Sigmoid colon (tissue), 7 donors: Measurements from ENCODE around the gene ADORA2A. TPM values are rescaled to one million over a fixed set of nuclear protein-coding genes. Genes with fewer than 3 reads are reported as not detected.

Source experiments
- DNase-seq: peaks from one replicate; pipeline ENCODE4 v3.0.0-alpha.2; 2019
- H3K27ac ChIP-seq, 4 donors: fragments of 200-600 bp; sonication (generic); one replicate each; pipeline ENCODE4 v1.5.1; 2016 to 2019; ENCODE audit warnings: mild to moderate bottlenecking in 1 of 4
- H3K27me3 ChIP-seq, 3 donors: fragments of 200-600 bp; sonication (generic); one replicate each; pipeline ENCODE4 v1.5.1; 2019; ENCODE audit warnings: mild to moderate bottlenecking in 1 of 3
- H3K36me3 ChIP-seq, 4 donors: fragments of 200-600 bp; sonication (generic); one replicate each; pipeline ENCODE4 v1.5.1; 2016 to 2019
- H3K4me1 ChIP-seq, 4 donors: fragments of 200-600 bp; sonication (generic); one replicate each; pipeline ENCODE4 v1.5.1; 2017 to 2019
- H3K4me3 ChIP-seq, 4 donors: fragments of 200-600 bp; sonication (generic); one replicate each; pipeline ENCODE4 v1.5.1; 2017 to 2019; ENCODE audit warnings: mild to moderate bottlenecking in 2 of 4, moderate library complexity in 1 of 4
- H3K9me3 ChIP-seq, 4 donors: fragments of 200-600 bp in 3 of 4; sonication (generic) in 3 of 4; one replicate each; pipeline versions ENCODE4 v1.5.1 to v1.6.1; 2013 to 2019
- CTCF ChIP-seq, 4 experiments: fragments of 450-650 bp in 3 of 4; fragments of 200-600 bp in 1 of 4; IDR thresholded peaks; one replicate each; pipeline ENCODE4 v1.5.1; 2016 to 2019; ENCODE audit warnings: antibody characterized with exemption in 4 of 4, mild to moderate bottlenecking in 3 of 4, moderate library complexity in 2 of 4
- EP300 ChIP-seq, 4 donors: sonication (generic); formaldehyde crosslinking; IDR thresholded peaks; one replicate each; pipeline ENCODE4 v1.6.1; 2017; ENCODE audit warnings: antibody characterized with exemption in 4 of 4
- POLR2A ChIP-seq, 2 donors: fragments of 450-650 bp; IDR thresholded peaks; one replicate each; pipeline ENCODE4 v1.6.1; 2016; ENCODE audit warnings: antibody characterized with exemption in 2 of 2, mild to moderate bottlenecking in 2 of 2, moderate library complexity in 2 of 2
- POLR2AphosphoS5 ChIP-seq, 4 donors: sonication (generic); formaldehyde crosslinking; IDR thresholded peaks; one replicate each; pipeline ENCODE4 v1.6.1; 2017; ENCODE audit warnings: antibody characterized with exemption in 4 of 4
- WGBS, 2 donors: extraction: QIAGEN DNeasy Blood & Tissue Kit; methylation state at CpG; one replicate each; pipeline ENCODE4 v1.1.7; 2013; 5-methylcytosine and 5-hydroxymethylcytosine counted together
- intact Hi-C: fragments of 100-400 bp; cut with DNase I; formaldehyde crosslinking; loops from one replicate; pipeline ENCODE4 v1.15.1; 2023
- polyA plus RNA-seq, 3 donors: library from polyadenylated mRNA; stranded (reverse); fragments of 200-250 nt; gene quantifications; one replicate each; pipeline ENCODE4 v1.2.3, GENCODE V29; 2013
- total RNA-seq, 4 donors: library from RNA; depleted of rRNA; stranded (reverse); fragments of >200 nt; gene quantifications; one replicate each; pipeline ENCODE4 v1.1.0, GENCODE V29; 2016
- donor health status: healthy with polysubstance abuse.
- donor health status: Bipolar disorder and iron deficiency.
- donor health status: healthy.

Gene ADORA2A
- total and polyA plus RNA-seq, 7 donors, result 1.2 to 9.3 (median 3.0) TPM

- intact Hi-C loops, result no loop called here
- no peak overlapping the region for H3K27ac ChIP-seq
- DNase-seq, result no peak
- no peak for TF ChIP-seq POLR2AphosphoS5 (IDR thresholded peaks at IDR 0.05)
- TF ChIP-seq CTCF (IDR thresholded peaks at IDR 0.05), result no peak
- TF ChIP-seq EP300 (IDR thresholded peaks at IDR 0.05), result no peak
- no peak overlapping the region for H3K4me3 ChIP-seq
- H3K4me1 ChIP-seq, result peaks cover 0 to 25% (median 18%) of the 10 kb centered on the region in 4 donors
- WGBS, 2 donors, result 93 to 97% methylated on average over 4 of the region's 4 CpGs
- H3K9me3 ChIP-seq, result no peaks in the 10 kb centered on the region
- H3K27me3 ChIP-seq, result no peaks in the 10 kb centered on the region
- peaks cover 0 to 23% (median 10%) of the 10 kb centered on the region in 4 donors for H3K36me3 ChIP-seq
Measured at GRCh38 chr22:24407884-24408283, 19.5 kb upstream of the ADORA2A start.

- no peaks in the 10 kb centered on the region for H3K27me3 ChIP-seq
- H3K4me3 ChIP-seq, result no peak overlapping the region
- WGBS, 2 donors, result 87% methylated on average over 7 of the region's 7 CpGs
- DNase-seq, result no peak
- intact Hi-C loops, result no loop called here
- H3K9me3 ChIP-seq, result no peaks in the 10 kb centered on the region
- no peak for TF ChIP-seq POLR2AphosphoS5 (IDR thresholded peaks at IDR 0.05)
- TF ChIP-seq EP300 (IDR thresholded peaks at IDR 0.05), result no peak
- TF ChIP-seq CTCF (IDR thresholded peaks at IDR 0.05), result no peak
- TF ChIP-seq POLR2A (IDR thresholded peaks at IDR 0.05), result no peak
- H3K27ac ChIP-seq, result no peak overlapping the region
- peaks cover 0 to 30% (median 14%) of the 10 kb centered on the region in 4 donors for H3K36me3 ChIP-seq
- peaks cover 0 to 18% (median 10%) of the 10 kb centered on the region in 4 donors for H3K4me1 ChIP-seq
Measured at GRCh38 chr22:24408630-24409029, 18.8 kb upstream of the ADORA2A start.

GRCh38 chr22:24409707-24410106 lies 17.7 kb upstream of the ADORA2A start:
- WGBS, 2 donors, result 89 to 93% methylated on average over 9 of the region's 9 CpGs
- no peak overlapping the region for H3K4me3 ChIP-seq
- H3K9me3 ChIP-seq, result no peaks in the 10 kb centered on the region
- intact Hi-C loops, result no loop called here
- H3K27ac ChIP-seq, result no peak overlapping the region
- no peak for DNase-seq
- H3K27me3 ChIP-seq, result no peaks in the 10 kb centered on the region
- TF ChIP-seq POLR2AphosphoS5 (IDR thresholded peaks at IDR 0.05) (no peak), CTCF (IDR thresholded peaks at IDR 0.05) (no peak), EP300 (IDR thresholded peaks at IDR 0.05) (no peak), POLR2A (IDR thresholded peaks at IDR 0.05) (no peak)
- H3K36me3 ChIP-seq, result peaks cover 0 to 41% (median 18%) of the 10 kb centered on the region in 4 donors
- H3K4me1 ChIP-seq, result peaks cover 0 to 7% (median under 1%) of the 10 kb centered on the region in 4 donors

GRCh38 chr22:24410110-24410856 lies 17.1 kb upstream of the ADORA2A start:
- H3K9me3 ChIP-seq, result no peaks in the 10 kb centered on the region
- peaks cover 0 to 46% (median 22%) of the 10 kb centered on the region in 4 donors for H3K36me3 ChIP-seq
- peaks cover 0 to 6% (median 0%) of the 10 kb centered on the region in 4 donors for H3K4me1 ChIP-seq
- no peak overlapping the region for H3K27ac ChIP-seq
- H3K4me3 ChIP-seq, result no peak overlapping the region
- no peaks in the 10 kb centered on the region for H3K27me3 ChIP-seq
- intact Hi-C loops, result no loop called here
- no peak for TF ChIP-seq POLR2A (IDR thresholded peaks at IDR 0.05)
- no peak for TF ChIP-seq POLR2AphosphoS5 (IDR thresholded peaks at IDR 0.05)
- 80 to 94% methylated on average over 8 of the region's 8 CpGs for WGBS, 2 donors
- DNase-seq, result no peak

- TF ChIP-seq POLR2AphosphoS5 (IDR thresholded peaks at IDR 0.05) (no peak), EP300 (IDR thresholded peaks at IDR 0.05) (no peak), CTCF (IDR thresholded peaks at IDR 0.05) (no peak), POLR2A (IDR thresholded peaks at IDR 0.05) (no peak)
- no peak overlapping the region for H3K27ac ChIP-seq
- no peak overlapping the region for H3K4me3 ChIP-seq
- 87 to 96% methylated on average over 10 of the region's 10 CpGs for WGBS, 2 donors
- intact Hi-C loops, result no loop called here
- no peak for DNase-seq
- peaks cover 0 to 58% (median 27%) of the 10 kb centered on the region in 4 donors for H3K36me3 ChIP-seq
- H3K4me1 ChIP-seq, result peaks cover 0 to 2% (median 0%) of the 10 kb centered on the region in 4 donors
- H3K9me3 ChIP-seq, result no peaks in the 10 kb centered on the region
- no peaks in the 10 kb centered on the region for H3K27me3 ChIP-seq
Measured at GRCh38 chr22:24411256-24412004, 16.0 kb upstream of the ADORA2A start.
